T-helper 2 cell treated with Interferon-gamma antibody and Interleukin-4, amounts not matched to agents 100 ng/mL and 5 ng/mL, for 36 hours (primary cell): ENCODE measurements around the gene RASA2. TPM values are rescaled to one million over a fixed set of nuclear protein-coding genes. Genes with fewer than 3 reads are reported as not detected.
"Not testable (repeated sequence)": the region's sequence is repeated elsewhere in the genome, so short reads cannot be mapped to it uniquely, and the experiment has no call there.

Source experiments
- intact Hi-C: fragments of 100-400 bp; cut with micrococcal nuclease; formaldehyde crosslinking; loops from one replicate; pipeline ENCODE4 v1.15.1; 2023
- total RNA-seq: library from RNA; stranded (reverse); gene quantifications from 2 replicates; pipeline ENCODE4 v1.2.3, GENCODE V29; 2022

The RASA2 gene
- total RNA-seq, 1 donor from 2014 or later, result 43.1 TPM

GRCh38 chr3:141489203-141489602, 2.4 kb downstream of the RASA2 start:
- intact Hi-C loops, result loop anchor here (5.0 kb wide), 1 partner anchor 248 kb away; the partner anchor contains the start of gene RNF7

- intact Hi-C loops, result no loop called here
Observed at GRCh38 chr3:141491081-141491480, 4.3 kb downstream of the RASA2 start.

DNA sequence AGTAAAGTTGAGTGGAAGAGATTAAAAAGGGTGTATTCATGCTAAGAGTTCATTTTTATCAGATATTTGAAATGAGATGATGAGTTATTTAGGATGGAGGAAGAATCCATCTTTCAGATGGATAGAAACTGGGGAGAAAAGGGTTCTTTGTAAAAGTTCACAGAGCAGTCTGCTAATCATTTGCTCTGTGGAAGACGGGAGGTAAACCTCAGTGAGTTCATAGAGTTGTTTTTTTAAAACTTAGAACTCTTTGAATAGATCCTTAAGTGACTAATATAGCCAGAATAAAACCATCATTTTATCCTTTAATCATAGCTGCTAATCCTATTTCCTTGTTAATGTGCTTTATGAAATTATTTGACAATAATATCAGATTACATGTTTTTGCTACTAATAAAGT, 5.1 kb downstream of the RASA2 start:
- intact Hi-C loops, result no loop called here

DNA sequence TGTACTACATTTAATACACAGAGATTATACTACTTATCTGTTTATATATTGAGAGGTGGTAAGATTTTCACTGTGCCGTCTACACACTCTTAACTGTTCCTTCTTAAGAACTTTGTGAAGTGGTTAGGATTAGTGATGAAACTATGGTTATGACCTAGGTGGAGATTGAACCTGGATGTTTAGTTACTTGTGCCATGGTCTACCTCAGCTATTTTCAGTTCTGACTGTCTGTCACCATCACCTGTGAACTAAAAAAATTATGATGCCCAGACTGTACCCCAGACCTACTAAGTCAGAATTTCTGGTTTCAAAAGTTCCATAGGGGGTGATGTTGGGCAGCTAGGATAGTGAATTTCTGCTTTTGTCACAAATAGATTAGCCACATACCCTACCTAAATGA, 6.4 kb downstream of the RASA2 start:
- intact Hi-C loops, result no loop called here

GRCh38 chr3:141497589-141497988, 10.8 kb downstream of the RASA2 start:
- intact Hi-C loops, result not testable (repeated sequence)

DNA sequence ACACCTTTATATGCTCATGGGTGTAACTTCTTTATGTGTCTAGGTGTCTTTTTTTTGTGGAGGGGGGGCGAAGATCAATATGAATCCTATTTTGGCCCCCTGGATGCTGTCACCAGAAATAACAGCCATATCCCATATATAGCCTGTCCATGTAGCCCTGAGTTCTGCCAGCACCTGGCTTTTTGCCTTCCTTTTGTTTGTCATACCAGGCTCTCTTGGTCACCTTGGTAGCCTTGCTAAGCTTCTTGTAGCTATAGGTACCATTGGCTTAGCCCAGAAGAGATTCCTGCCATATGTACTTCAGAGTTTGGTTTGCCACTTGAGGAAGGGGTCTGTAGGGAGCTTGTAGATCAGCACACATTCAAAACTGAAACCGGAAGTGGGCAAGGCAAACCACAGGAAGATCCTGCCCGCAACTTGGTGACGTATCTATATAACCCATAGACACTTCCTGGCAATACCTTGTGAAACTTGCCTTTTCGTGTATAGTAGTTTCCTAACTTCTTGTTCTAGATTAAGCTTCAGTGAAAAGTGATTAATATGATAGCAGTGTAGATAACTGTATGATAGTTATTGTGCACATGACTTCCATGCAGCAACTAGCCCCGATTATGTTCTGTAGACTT, 11.9 kb downstream of the RASA2 start:
- intact Hi-C loops, result loop anchor here (1.0 to 2.0 kb wide), 3 partner anchors 11 to 298 kb away; partner anchors contain the start of gene RASA2

GRCh38 chr3:141499284-141499683, 12.5 kb downstream of the RASA2 start:
- intact Hi-C loops, result loop anchor here (1.0 to 2.0 kb wide), 3 partner anchors 12 to 298 kb away; partner anchors contain the start of gene RASA2

DNA sequence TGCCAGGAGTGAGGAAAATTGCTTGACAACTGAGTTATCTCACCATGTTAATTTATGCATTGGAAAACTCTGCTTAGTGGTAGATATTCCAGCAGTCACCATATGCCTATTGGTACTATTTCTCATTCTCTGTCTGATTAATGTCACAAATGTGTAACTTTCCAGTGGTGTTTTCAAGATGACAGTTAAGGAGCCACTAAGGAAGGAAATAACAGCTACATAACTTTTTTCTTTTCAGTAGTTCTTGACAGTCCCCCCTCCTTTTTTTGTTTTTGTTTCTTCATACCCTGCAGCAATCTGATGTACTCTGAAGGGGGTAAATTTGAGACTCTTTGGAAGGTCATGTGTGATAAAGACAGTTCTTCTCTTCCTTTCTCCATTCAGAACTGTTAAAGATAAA, 13.1 kb downstream of the RASA2 start:
- intact Hi-C loops, result loop anchor here (1.0 to 2.0 kb wide), 3 partner anchors 13 to 297 kb away; partner anchors contain the start of gene RASA2

DNA sequence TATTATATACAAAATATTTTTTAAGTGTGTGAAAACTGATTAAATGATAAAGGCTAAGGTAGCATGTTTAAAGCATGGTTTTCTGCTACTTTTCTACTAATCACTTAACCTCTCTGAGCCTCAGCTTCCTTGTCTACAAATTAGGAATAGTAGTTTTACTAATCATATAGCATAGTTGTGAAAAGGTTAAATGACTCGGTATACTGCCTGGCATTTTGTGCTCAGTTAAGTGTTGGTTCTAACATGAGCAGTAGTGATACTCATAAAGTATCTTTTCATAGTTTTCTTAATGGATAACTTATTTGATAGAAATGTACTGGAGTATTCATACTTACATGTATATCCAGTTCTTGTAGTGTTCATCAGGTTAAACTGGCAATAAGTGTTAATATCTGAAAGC, 13.6 kb downstream of the RASA2 start:
- intact Hi-C loops, result no loop called here

DNA sequence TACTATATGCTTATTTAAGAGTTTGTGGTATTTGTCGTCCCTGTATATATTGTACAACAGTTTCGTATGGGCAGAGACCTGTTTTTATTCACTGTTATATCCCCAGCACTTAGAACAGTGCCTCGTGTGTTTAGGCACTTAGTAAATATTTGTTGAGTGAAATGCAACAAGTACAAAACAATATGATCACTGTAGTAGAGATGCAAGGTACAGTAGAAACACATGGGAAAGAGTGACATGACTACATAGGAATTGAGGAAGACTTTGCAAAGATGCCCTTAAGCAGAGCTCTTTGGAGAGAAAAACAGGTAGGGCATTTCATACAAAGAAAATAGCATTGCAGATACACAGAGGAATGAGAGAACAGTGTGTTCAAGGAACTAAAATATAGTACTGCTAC, 18.3 kb downstream of the RASA2 start:
- intact Hi-C loops, result no loop called here

- intact Hi-C loops, result no loop called here
Observed at GRCh38 chr3:141506071-141506470, 19.2 kb downstream of the RASA2 start.

DNA sequence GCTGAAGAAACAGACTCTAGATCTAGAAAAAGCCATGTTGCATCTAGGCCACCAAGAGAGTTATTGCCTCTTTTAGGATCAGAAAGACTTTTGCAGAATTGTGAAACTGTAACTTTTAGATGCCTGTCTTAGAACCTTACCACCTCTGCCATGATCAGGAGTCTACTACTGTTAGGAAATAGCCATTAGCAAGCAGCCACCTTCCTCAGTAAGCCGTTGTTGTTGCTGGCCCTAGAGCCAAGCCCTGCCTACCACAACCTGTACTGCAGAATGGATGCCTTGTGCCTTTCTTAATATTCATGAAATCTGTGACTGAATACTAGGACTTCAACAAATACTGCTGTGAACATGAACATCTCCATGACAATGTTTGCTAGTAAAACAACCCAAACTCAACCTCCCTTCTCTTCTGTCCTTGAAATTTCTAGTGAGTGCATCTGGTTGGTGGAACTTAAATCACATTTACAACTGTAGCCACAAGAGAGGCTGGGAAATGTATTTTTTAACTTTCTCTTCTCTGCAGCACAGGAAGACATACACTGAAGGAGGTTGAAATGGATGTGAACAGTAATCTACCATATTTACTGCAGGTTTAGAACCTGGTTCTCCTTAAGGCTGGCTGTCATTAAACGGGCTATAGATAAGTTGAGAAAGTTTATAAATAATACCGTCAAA, 20.7 kb downstream of the RASA2 start:
- intact Hi-C loops, result no loop called here

DNA sequence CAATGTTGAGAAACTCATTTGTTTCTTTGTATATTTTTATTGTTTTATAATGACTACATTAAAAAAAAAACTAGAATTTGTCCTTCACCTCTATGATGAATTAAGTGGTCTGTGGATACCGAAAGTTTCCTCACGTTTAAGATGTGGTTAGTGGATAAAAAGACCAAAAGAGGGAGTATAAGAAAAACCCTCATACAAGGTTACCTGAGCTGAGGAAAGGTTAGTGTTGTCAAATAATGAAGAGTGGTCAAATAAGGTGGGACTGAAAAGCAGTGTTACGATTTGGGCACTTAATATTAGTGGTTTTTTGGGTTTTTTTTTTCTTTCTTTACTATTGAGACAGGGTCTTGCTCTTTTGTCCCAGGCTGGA, 21.2 kb downstream of the RASA2 start:
- intact Hi-C loops, result no loop called here

- intact Hi-C loops, result no loop called here
Observed at GRCh38 chr3:141511361-141511760, 24.5 kb downstream of the RASA2 start.

DNA sequence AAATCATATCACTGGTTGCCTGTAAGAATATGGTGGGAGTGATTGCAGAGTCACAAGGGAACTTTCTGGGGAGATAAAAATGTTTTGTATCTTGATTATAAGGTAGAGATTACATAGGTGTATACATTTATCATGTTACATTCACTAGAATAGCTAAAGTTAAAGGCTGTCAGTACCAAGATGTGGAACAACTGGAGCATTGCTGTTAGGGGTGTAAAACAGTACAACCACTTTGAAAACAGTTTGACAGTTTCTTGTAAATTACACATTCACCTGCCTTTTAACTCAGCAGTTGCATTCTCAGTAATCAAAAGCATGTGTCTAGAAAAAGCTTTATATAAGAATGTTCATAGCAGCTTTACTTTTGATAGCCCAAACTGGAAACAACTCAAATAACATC, 27.6 kb downstream of the RASA2 start:
- intact Hi-C loops, result no loop called here

GRCh38 chr3:141519587-141519986, 32.8 kb downstream of the RASA2 start:
- intact Hi-C loops, result no loop called here

DNA sequence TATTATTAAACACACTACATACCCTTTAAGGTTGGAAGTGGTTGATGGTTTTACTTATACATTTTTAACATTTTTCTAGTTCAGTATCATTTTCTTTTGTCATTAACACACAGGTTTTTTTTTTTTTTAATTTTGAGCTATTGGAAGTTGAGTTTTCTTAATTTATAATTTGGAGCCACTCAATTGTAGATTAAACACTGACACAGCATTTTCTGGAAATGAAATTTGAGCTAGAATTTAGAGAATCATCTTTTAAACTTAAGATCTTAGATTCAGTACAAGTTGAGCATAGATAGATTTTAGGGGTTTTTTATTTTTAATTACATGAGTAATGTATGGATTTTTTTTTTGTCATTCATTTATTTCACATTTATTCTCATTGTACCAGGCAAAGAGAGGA, 35.0 kb downstream of the RASA2 start:
- intact Hi-C loops, result no loop called here

- intact Hi-C loops, result no loop called here
Observed at GRCh38 chr3:141523615-141524375, 37.0 kb downstream of the RASA2 start.

GRCh38 chr3:141524988-141525387, 38.2 kb downstream of the RASA2 start:
- intact Hi-C loops, result no loop called here

DNA sequence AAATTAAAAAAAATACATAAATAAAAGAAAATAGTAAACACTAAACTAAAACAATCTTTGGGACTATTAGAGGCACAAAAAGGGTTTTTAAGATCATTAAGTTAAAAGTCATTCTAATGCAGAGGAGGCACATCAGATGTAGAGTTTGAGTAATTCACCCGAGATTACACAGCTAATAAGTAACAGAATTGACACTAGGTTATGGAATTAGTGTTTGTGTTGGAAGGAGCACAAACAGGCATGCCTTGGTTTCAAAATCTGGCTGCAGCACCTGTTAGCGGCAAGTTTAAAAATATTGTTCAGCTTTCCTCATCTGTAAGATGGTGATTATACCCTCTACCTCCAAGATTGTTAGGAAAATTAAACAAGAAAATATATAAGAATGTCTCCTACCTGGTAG, 39.0 kb downstream of the RASA2 start:
- intact Hi-C loops, result no loop called here

GRCh38 chr3:141526709-141527108, 39.9 kb downstream of the RASA2 start:
- intact Hi-C loops, result no loop called here

DNA sequence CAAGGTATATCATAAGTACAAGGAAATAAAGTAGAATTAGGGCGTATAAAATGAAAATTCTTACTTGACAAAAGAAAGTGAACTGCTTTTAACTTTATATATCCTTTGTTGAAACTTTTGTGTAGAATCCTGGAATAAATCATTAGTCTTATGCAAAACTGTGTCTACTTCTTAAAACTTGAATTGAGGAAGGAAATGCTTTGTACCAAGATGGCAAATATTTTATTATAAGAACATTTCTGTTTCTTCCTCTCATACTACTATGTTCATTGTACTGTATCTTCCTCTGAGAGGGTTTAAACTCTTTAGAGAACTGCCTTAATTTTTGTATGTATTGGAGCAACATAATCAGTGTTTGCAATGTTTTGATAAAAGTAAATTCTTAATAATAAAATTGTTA, 42.0 kb downstream of the RASA2 start:
- intact Hi-C loops, result no loop called here
